GM12873 (cell line): Measurements from ENCODE around the gene PLTP.

ENCODE experiments used
- TF ChIP-seq, protein P1 (sequence below): IDR thresholded peaks from 2 replicates; pipeline ENCODE4 v1.5.1; 2012; ENCODE audit warnings: low read depth, mild to moderate bottlenecking, moderate library complexity, low read length, control low read depth; ENCODE audit not compliant: insufficient read depth; ENCODE audit errors: missing control alignments

The PLTP gene

DNA sequence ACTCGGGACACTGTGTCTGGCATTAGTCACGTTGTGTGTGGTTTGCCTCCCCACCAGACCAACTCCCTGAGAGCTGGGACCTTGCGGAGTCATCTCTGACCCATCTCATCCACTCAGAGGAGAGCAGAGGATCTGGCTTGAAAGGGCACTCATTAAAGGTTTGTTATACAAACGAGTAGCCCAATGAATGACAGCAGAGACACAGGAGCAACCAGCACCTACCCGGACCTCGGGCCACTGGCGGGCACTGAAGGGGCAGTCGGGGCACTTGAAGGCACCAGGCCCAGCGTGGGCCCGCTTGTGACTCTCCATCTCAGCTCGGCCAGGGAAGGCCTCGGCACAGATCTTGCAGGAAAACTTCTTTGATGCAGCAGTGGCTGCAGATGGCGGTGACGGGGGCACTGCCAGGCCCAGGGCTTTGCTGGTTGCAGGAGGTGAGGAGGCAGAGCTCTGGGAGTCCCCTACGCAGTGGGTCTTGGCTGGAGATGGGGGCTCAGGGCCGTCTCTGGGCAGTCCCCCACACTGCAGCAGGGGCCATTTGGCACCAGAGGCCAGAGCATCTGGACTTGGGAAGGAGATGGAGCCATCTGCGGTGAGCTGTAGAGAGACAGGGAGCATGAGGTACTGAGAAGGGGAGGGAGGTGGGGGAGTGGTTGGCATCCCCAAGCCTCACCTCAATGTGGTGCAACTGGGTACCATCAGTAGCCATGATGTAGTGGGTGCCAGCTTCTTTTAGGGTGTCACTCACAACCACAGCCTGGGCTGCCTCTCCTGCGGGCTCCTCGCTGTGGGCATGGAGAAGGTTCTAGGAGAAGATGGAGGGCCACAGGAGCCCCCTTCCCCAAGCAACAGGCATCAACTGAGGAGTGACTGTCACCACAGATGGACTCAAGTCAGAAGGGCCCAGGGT, 40.2 kb upstream of the PLTP start:
- TF ChIP-seq, protein P1, sequence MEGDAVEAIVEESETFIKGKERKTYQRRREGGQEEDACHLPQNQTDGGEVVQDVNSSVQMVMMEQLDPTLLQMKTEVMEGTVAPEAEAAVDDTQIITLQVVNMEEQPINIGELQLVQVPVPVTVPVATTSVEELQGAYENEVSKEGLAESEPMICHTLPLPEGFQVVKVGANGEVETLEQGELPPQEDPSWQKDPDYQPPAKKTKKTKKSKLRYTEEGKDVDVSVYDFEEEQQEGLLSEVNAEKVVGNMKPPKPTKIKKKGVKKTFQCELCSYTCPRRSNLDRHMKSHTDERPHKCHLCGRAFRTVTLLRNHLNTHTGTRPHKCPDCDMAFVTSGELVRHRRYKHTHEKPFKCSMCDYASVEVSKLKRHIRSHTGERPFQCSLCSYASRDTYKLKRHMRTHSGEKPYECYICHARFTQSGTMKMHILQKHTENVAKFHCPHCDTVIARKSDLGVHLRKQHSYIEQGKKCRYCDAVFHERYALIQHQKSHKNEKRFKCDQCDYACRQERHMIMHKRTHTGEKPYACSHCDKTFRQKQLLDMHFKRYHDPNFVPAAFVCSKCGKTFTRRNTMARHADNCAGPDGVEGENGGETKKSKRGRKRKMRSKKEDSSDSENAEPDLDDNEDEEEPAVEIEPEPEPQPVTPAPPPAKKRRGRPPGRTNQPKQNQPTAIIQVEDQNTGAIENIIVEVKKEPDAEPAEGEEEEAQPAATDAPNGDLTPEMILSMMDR, result no peak

DNA sequence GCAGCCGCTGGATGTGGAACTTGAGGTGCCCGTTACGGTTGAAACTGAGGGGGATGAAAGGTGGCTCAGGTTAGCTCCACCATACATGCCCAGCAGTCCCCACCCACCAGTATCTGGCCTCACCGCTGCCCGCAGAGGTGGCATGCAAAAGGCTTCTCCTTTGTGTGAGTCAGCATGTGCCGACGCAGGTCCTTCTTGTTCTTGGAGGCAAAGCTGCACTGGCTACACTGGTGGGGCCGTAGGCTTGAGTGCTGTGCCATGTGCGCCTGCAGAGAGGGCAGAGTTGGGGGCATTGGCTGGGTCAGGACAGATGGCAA, 38.3 kb upstream of the PLTP start:
- TF ChIP-seq, protein P1, result no peak

DNA sequence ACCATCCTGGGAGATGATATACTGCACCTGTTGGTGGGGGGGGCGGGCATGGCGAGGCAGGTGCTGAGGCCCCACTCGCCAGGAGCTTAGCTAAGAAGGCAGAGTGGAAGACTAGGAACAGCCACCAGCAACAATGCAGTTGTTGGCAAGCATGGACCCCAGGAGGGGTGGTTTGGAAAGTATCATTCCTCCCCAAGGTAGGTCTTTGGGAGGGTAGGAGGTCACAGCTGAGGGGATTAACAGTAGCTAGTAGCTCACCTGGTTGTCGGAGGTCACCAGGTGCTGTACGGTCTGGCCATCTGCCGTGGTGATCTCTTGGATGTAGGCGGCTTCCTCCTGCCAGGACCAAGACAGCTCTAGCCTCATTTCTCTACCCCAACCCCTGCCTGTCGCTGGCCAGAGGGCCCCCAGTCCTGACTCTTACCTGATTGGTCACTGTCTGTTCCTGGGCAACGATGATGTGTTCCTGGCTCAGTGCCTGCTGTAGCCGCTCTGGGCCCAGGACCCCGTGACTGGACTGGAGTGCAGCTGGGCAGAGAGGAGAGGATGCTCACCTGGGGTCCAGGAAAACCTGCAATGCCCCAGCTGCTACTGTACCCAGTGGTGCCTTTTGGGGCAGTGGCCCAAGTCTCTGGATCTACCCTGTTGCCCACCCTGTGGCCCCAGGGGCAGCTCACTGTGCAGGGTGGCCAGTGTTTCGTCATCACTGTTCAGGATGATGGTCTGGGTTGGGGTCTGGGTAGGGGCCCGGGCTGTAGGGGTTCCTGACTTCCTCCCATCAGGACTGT, 37.8 kb upstream of the PLTP start:
- TF ChIP-seq, protein P1, result no peak

DNA sequence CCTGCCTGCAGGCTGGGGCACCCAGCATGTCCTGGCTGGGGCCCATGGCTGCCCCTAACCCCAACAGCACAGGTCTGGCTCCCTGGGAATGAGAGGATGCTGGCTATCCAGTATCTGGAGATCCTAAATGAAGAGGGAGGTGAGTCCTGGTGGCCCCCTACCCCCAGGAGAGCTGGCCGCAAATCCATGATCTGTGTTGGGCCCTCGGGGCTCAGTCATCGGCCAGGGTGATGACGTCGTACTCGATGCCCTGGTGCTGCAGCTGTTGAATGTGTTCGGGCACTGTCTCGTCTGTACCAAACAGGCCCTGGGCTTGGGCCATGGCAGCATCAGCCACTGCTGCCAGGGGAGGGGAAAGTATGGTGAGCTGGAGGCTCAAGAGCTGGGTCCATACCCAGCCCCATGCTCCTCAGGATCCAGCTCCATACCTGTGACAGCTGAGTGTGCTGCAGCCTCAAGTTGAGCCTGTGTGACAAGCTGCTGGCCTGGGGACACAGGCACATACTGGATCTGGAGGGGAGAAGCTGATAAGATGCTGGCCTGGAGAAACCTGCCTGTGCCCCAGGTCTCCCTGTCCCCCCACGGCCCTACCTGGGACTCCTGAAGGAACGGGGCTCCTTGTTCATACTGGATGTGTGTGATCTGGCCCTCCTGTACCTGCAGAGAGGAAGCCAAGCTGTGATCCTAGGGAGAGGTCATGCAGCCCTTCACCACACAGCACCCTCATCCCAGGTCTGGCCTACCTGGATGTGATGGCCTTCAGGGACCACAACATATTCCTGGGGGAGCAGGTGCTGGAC, 37.0 kb upstream of the PLTP start:
- TF ChIP-seq, protein P1, result no peak

- TF ChIP-seq, protein P1, result no peak
These were observed 36.3 kb upstream of the PLTP start for GRCh38 chr20:45948261-45948733.

- TF ChIP-seq, protein P1, result no peak
These were observed 35.3 kb upstream of the PLTP start for GRCh38 chr20:45947110-45947866.
